ENCODE data around the gene NANOGP8. TPM values are rescaled to one million over a fixed set of nuclear protein-coding genes. Genes with fewer than 3 reads are reported as not detected.

The NANOGP8 gene
- total RNA-seq, 2 experiments from 2014 or later: not detected

GRCh38 chr15:35064576-35065190 lies 20.4 kb downstream of the NANOGP8 start:
- Mint-ChIP-seq H3K27ac (no peak overlapping the region), H3K36me3 (no peaks in the 10 kb centered on the region), H3K27me3 (peaks cover 9% of the 10 kb centered on the region), H3K4me1 (ENCODE audit: low read depth) (no peaks in the 10 kb centered on the region), H3K4me3 (no peak overlapping the region), H3K9me3 (no peaks in the 10 kb centered on the region)
- ChIA-PET POLR2A (interaction anchor here (0.7 kb wide), 1 partner anchor 199 kb away, joined by 6 read pairs; no protein-coding TSS in a partner anchor), CTCF (no interaction called here)
- DNase-seq: no peak
- intact Hi-C loops (cut with micrococcal nuclease): no loop called here

DNA sequence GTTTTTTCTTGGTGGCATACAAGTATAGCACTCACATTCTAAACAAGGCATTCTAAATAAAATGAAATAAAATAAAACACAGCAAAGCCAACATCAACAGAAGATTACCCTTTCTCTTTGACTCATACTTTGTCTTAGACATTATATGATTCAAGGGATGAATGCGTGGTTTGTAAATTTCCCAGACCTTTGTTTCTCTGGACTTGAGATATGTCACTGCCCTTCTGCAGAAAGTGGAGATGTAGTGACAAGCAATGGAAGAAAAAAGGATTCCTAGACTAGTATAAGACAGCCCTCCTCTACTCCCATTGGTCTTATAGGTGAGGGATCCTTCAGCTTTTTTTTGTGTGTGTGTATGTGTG lies 22.4 kb downstream of the NANOGP8 start:
- intact Hi-C loops (cut with micrococcal nuclease): no loop called here
- no peaks in the 10 kb centered on the region for H3K36me3 Mint-ChIP-seq
- no peaks in the 10 kb centered on the region for H3K4me1 Mint-ChIP-seq (ENCODE audit: low read depth)
- H3K9me3 Mint-ChIP-seq: no peaks in the 10 kb centered on the region
- POLR2A ChIA-PET: no interaction called here
- no peak overlapping the region for H3K27ac Mint-ChIP-seq
- peaks cover 5% of the 10 kb centered on the region for H3K27me3 Mint-ChIP-seq
- CTCF ChIA-PET: no interaction called here
- no peak overlapping the region for H3K4me3 Mint-ChIP-seq
- no peak for DNase-seq

GRCh38 chr15:35061825-35062737 lies 23.0 kb downstream of the NANOGP8 start:
- no peaks in the 10 kb centered on the region for H3K4me1 Mint-ChIP-seq (ENCODE audit: low read depth)
- no peak for DNase-seq
- peaks cover 5% of the 10 kb centered on the region for H3K27me3 Mint-ChIP-seq
- no peaks in the 10 kb centered on the region for H3K36me3 Mint-ChIP-seq
- POLR2A ChIA-PET: no interaction called here
- H3K9me3 Mint-ChIP-seq: no peaks in the 10 kb centered on the region
- no peak overlapping the region for H3K27ac Mint-ChIP-seq
- intact Hi-C loops (cut with micrococcal nuclease): no loop called here
- H3K4me3 Mint-ChIP-seq: no peak overlapping the region
- CTCF ChIA-PET: no interaction called here

DNA sequence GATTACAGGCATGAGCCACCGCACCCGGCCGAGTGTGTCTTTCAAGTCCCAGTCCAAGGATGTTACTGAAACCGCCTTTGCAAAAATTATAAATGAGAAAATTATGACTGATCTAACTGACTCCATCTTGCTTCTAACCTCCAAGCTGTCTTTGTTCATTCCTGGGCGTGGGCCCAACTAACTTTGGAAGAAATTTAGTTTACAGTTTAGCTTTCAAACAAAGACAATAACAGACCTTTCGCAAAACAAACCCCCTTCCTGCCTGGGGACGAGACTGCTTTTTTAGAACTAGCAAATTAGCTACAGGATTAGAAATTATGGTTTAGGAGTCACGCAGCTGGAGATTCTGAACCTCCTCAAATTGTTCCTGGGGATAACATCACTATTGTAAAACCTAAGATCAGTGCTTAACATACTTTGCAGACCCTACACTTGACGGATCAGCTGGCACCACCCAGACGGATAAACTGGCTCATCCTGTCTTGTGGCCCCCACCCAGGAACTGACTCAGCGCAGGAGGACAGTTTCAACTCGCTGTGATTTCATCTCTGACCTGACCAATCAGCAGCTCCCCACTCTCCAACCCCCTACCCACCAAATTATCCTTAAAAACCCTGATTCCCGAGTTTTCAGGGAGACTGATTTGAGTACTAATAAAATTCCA lies 23.8 kb downstream of the NANOGP8 start:
- ChIA-PET CTCF (no interaction called here), POLR2A (no interaction called here)
- Mint-ChIP-seq H3K27me3 (peaks cover 5% of the 10 kb centered on the region), H3K4me3 (no peak overlapping the region), H3K4me1 (ENCODE audit: low read depth) (no peaks in the 10 kb centered on the region), H3K36me3 (no peaks in the 10 kb centered on the region), H3K27ac (no peak overlapping the region), H3K9me3 (no peaks in the 10 kb centered on the region)
- DNase-seq: no peak
- intact Hi-C loops (cut with micrococcal nuclease): no loop called here

DNA sequence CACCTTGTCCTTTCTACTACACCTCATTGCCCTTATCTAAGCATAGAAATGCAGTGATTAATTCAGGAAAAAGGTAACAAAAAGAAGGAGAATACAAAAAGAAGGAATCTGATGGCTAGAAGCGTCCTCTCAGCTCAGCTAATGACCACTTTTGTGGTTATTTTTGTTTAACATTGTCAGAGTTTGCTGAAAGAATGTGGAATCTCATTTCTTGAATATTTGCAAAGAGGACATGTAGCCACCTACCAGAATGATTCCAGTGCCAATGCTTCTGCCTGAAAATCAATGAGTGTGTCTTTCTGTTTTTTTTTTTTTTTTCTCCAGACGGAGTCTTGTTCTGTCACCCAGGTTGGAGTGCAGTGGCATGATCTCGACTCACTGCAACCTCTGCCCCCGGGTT lies 24.5 kb downstream of the NANOGP8 start:
- Mint-ChIP-seq H3K27me3 (peaks cover 1% of the 10 kb centered on the region), H3K36me3 (no peaks in the 10 kb centered on the region), H3K27ac (no peak overlapping the region), H3K9me3 (no peaks in the 10 kb centered on the region), H3K4me1 (ENCODE audit: low read depth) (no peaks in the 10 kb centered on the region), H3K4me3 (no peak overlapping the region)
- intact Hi-C loops (cut with micrococcal nuclease): no loop called here
- no peak for DNase-seq
- ChIA-PET POLR2A (no interaction called here), CTCF (no interaction called here)

DNA sequence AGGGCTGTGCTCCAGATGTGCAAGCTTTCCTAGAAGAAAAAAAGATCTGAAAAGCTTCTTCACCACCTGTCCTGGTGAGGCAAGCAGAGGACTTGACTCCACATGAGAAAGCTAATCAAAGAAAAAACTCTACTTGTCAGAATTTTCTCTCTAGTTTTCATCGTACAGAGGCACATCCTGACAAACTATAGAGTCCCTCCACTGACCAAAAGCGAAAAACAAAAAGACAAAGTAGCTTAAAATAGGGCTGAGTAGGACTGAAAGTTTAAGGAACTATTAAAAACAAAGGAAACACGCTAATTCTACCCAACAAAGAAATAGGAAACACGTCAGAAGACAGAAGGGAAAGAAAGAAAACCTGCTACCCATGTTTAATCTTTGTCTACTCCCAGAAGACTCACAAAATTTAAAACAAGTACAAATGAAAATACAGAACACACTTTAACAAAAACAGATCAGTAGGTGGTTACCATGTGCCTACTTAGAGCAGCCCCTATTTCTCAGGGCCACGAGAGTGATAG lies 26.5 kb downstream of the NANOGP8 start:
- peaks cover 1% of the 10 kb centered on the region for H3K27me3 Mint-ChIP-seq
- no peaks in the 10 kb centered on the region for H3K36me3 Mint-ChIP-seq
- H3K27ac Mint-ChIP-seq: no peak overlapping the region
- no peaks in the 10 kb centered on the region for H3K4me1 Mint-ChIP-seq (ENCODE audit: low read depth)
- H3K4me3 Mint-ChIP-seq: no peak overlapping the region
- ChIA-PET CTCF (no interaction called here), POLR2A (no interaction called here)
- intact Hi-C loops (cut with micrococcal nuclease): no loop called here
- H3K9me3 Mint-ChIP-seq: no peaks in the 10 kb centered on the region
- no peak for DNase-seq

DNA sequence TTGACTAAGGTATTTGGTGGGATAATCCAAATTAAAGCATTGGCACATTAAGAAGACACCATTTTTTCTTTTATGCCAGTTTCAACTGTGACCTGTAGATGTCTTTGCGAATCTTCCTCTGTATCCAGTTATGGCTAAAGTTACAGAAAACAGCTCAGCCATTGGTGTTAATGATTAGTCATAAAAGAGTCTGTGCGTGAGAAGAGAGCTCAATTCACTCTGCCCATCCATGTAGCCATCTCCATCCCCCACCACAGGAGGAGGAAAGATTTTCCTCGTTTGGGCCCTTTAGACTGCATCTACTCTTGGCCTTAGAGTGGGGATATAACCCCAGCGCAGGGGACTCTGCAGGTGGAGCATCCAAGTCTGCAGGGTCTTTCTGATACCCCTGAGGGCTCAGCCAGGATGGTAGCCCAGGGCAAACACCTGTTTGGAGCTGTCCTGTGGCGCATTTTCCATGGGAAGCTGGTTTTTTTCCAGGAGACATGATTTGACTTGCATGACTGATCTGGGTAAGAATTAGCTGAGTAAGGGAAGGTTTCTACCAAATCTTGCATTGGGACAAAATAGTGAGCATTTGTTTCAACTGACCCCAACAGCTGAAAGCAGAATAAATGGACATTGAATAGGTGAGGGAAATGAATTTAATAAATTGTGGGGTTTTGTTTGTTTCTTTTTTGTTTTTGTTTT lies 29.5 kb downstream of the NANOGP8 start:
- Mint-ChIP-seq H3K4me1 (ENCODE audit: low read depth) (no peaks in the 10 kb centered on the region), H3K9me3 (no peaks in the 10 kb centered on the region), H3K27ac (no peak overlapping the region), H3K4me3 (no peak overlapping the region), H3K27me3 (peaks cover 1% of the 10 kb centered on the region), H3K36me3 (no peaks in the 10 kb centered on the region)
- intact Hi-C loops (cut with micrococcal nuclease): no loop called here
- ChIA-PET POLR2A (no interaction called here), CTCF (no interaction called here)
- no peak for DNase-seq

- DNase-seq: no peak
- Mint-ChIP-seq H3K36me3 (no peaks in the 10 kb centered on the region), H3K27me3 (no peaks in the 10 kb centered on the region), H3K27ac (no peak overlapping the region), H3K9me3 (no peaks in the 10 kb centered on the region), H3K4me1 (ENCODE audit: low read depth) (no peaks in the 10 kb centered on the region), H3K4me3 (no peak overlapping the region)
- POLR2A ChIA-PET: no interaction called here
- intact Hi-C loops (cut with micrococcal nuclease): no loop called here
- CTCF ChIA-PET: no interaction called here
Observed at GRCh38 chr15:35054380-35054779, 30.7 kb downstream of the NANOGP8 start.

DNA sequence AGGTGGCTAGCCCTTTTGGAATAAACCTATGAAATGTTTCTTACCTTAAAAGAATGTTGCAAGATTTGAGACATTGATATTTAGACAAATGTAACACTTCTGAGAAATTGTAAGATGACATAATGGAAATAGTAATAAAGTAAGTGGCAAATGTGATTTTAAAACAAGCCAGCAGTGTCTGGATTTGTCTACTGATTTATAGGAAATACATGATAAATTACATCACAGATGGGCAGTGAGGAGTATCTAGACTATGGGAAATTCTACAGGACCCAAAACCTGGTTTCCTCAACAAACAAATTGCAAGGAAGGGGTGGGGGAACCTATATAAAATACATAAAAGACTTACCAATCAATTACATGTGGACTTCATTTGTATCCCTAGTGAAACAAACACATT lies 37.1 kb downstream of the NANOGP8 start:
- no peak overlapping the region for H3K4me3 Mint-ChIP-seq
- H3K36me3 Mint-ChIP-seq: no peaks in the 10 kb centered on the region
- ChIA-PET POLR2A (no interaction called here), CTCF (no interaction called here)
- no peaks in the 10 kb centered on the region for H3K9me3 Mint-ChIP-seq
- H3K27ac Mint-ChIP-seq: no peak overlapping the region
- intact Hi-C loops (cut with micrococcal nuclease): no loop called here
- no peak for DNase-seq
- no peaks in the 10 kb centered on the region for H3K4me1 Mint-ChIP-seq (ENCODE audit: low read depth)
- H3K27me3 Mint-ChIP-seq: peaks cover 2% of the 10 kb centered on the region

GRCh38 chr15:35047528-35047927 lies 37.6 kb downstream of the NANOGP8 start:
- H3K4me1 Mint-ChIP-seq (ENCODE audit: low read depth): no peaks in the 10 kb centered on the region
- no peaks in the 10 kb centered on the region for H3K9me3 Mint-ChIP-seq
- intact Hi-C loops (cut with micrococcal nuclease): no loop called here
- no peaks in the 10 kb centered on the region for H3K36me3 Mint-ChIP-seq
- H3K4me3 Mint-ChIP-seq: no peak overlapping the region
- H3K27ac Mint-ChIP-seq: no peak overlapping the region
- ChIA-PET POLR2A (no interaction called here), CTCF (no interaction called here)
- DNase-seq: no peak
- H3K27me3 Mint-ChIP-seq: peaks cover 2% of the 10 kb centered on the region

DNA sequence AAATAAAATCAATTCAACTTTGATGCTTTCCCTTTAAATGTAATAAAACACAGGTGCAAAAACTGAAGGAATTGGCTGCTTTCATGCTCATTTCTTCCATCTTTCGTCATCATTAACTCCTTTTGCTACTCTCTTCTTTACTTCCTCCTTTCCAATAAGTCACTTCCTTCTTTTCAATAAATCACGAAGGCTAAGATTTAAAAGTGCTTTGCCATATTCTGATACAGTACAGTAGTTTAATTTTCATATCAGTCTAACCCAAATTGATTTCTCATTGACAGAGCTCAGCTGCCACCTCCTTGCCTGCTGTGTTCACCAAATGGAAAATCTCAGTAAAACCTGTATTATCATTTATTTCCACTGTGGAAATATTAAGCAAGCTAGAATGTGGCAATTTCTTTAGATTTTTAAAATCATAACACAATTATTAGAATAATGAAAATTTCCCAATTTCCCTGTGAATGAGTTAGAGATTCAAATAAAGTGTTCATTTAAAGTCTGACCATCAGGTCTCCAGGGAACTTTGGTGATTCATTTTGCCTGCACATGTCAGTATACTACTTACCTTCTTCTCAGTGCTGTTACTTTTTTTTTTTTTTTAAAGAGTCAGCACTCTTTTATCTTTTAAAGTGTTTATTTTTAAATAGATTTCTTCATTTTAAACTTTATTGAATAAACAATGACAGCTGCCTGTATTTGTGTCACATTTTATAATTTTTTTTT lies 41.6 kb downstream of the NANOGP8 start:
- CTCF ChIA-PET: no interaction called here
- no peaks in the 10 kb centered on the region for H3K4me1 Mint-ChIP-seq (ENCODE audit: low read depth)
- no peak overlapping the region for H3K27ac Mint-ChIP-seq
- POLR2A ChIA-PET: no interaction called here
- no peaks in the 10 kb centered on the region for H3K9me3 Mint-ChIP-seq
- DNase-seq: no peak
- peaks cover 2% of the 10 kb centered on the region for H3K27me3 Mint-ChIP-seq
- intact Hi-C loops (cut with micrococcal nuclease): no loop called here
- no peak overlapping the region for H3K4me3 Mint-ChIP-seq
- no peaks in the 10 kb centered on the region for H3K36me3 Mint-ChIP-seq

Data from activated CD4-positive, alpha-beta memory T cell treated with anti-CD3 and anti-CD28 coated beads for 36 hours (primary cell).